HEK293 (cell line): ENCODE measurements around the gene ANKH.

Experiments used
- CTCF ChIA-PET: fragments of 350-600 bp; formaldehyde crosslinking; extraction: SDS; loops from one replicate; lab custom pipeline; 2021; ENCODE audit warnings: antibody characterized with exemption; lab: Yijun Ruan, JAX
- POLR2A ChIA-PET: fragments of 300-600 bp; formaldehyde crosslinking; extraction: SDS; loops from one replicate; lab custom pipeline; 2020; ENCODE audit warnings: antibody characterized with exemption, inconsistent platforms; lab: Yijun Ruan, JAX
- H3K27ac ChIP-seq: fragments of 200-500 bp; sonication (Bioruptor generic); 2 replicates; pipeline ENCODE4 v1.5.1; 2014; ENCODE audit warnings: low read depth, low read length, control low read depth, inconsistent platforms; ENCODE audit errors: extremely low read depth
- H3K36me3 ChIP-seq, 2 experiments: fragments of 200-500 bp in 1 of 2; sonication (Bioruptor generic) in 1 of 2; 1 replicate in 1 of 2; 2 replicates in 1 of 2; pipeline ENCODE4 v1.5.1; 2014 to 2017; ENCODE audit warnings: inconsistent platforms in 2 of 2, low read length in 2 of 2; ENCODE audit not compliant: control insufficient read depth in 2 of 2, insufficient read depth in 1 of 2
- H3K4me1 ChIP-seq: fragments of 200-500 bp; sonication (Bioruptor generic); 2 replicates; pipeline ENCODE4 v1.5.1; 2014; ENCODE audit warnings: mild to moderate bottlenecking, low read length, inconsistent platforms; ENCODE audit not compliant: control insufficient read depth, insufficient read depth
- H3K4me3 ChIP-seq: 2 replicates; pipeline ENCODE4 v1.5.1; 2011; ENCODE audit warnings: low read depth, mild to moderate bottlenecking, control low read depth, low read length, moderate library complexity
- H3K9me3 ChIP-seq: fragments of 200-500 bp; sonication (Bioruptor generic); 2 replicates; pipeline ENCODE4 v1.5.1; 2014; ENCODE audit warnings: low read depth, low read length, inconsistent platforms; ENCODE audit not compliant: control insufficient read depth, insufficient read depth
- BCL11A ChIP-seq: fragments of 450-650 bp; formaldehyde crosslinking; IDR thresholded peaks from 2 replicates; pipeline ENCODE4 v1.5.1; 2016; ENCODE audit warnings: low read depth, missing biosample characterization, missing genetic modification characterization
- KLF8 ChIP-seq: fragments of 450-650 bp; formaldehyde crosslinking; IDR thresholded peaks from 2 replicates; pipeline ENCODE4 v1.5.1; 2016; ENCODE audit warnings: missing biosample characterization, missing genetic modification characterization
- REPIN1 ChIP-seq: fragments of 450-650 bp; formaldehyde crosslinking; IDR thresholded peaks from 2 replicates; pipeline ENCODE4 v1.5.1; 2017; ENCODE audit warnings: missing biosample characterization, missing genetic modification characterization, low read depth
- ZNF19 ChIP-seq: fragments of 450-650 bp; formaldehyde crosslinking; IDR thresholded peaks from 2 replicates; pipeline ENCODE4; 2016; ENCODE audit warnings: missing biosample characterization, missing genetic modification characterization, low read depth
- ZNF391 ChIP-seq: fragments of 450-650 bp; formaldehyde crosslinking; IDR thresholded peaks from 2 replicates; pipeline ENCODE4 v1.5.1; 2016; ENCODE audit warnings: low read depth, missing biosample characterization, missing genetic modification characterization, borderline replicate concordance
- ZNF416 ChIP-seq: fragments of 450-650 bp; formaldehyde crosslinking; IDR thresholded peaks from 2 replicates; pipeline ENCODE4 v1.5.1; 2016; ENCODE audit warnings: missing biosample characterization, missing genetic modification characterization
- ZNF529 ChIP-seq: fragments of 450-650 bp; formaldehyde crosslinking; IDR thresholded peaks from 2 replicates; pipeline ENCODE4 v1.5.1; 2017; ENCODE audit warnings: missing genetic modification characterization, missing biosample characterization; ENCODE audit not compliant: insufficient replicate concordance
- ZNF623 ChIP-seq: fragments of 450-650 bp; formaldehyde crosslinking; IDR thresholded peaks from 2 replicates; pipeline ENCODE4 v1.5.1; 2016; ENCODE audit warnings: missing biosample characterization, missing genetic modification characterization
- ZNF837 ChIP-seq: fragments of 450-650 bp; formaldehyde crosslinking; IDR thresholded peaks from 2 replicates; pipeline ENCODE4 v1.5.1; 2016; ENCODE audit warnings: missing biosample characterization, missing genetic modification characterization
- TF ChIP-seq, protein P1 (sequence below): fragments of 450-650 bp; formaldehyde crosslinking; IDR thresholded peaks from 2 replicates; pipeline ENCODE4 v1.5.1; 2016; ENCODE audit warnings: missing biosample characterization, missing genetic modification characterization, borderline replicate concordance
- TF ChIP-seq, protein P2 (sequence below): fragments of 450-650 bp; formaldehyde crosslinking; IDR thresholded peaks from 2 replicates; pipeline ENCODE4 v1.5.1; 2017; ENCODE audit warnings: missing biosample characterization, missing genetic modification characterization
- TF ChIP-seq, protein P3 (sequence below): fragments of 450-650 bp; formaldehyde crosslinking; IDR thresholded peaks from 2 replicates; pipeline ENCODE4 v1.5.1; 2016; ENCODE audit warnings: missing biosample characterization, missing genetic modification characterization
- TF ChIP-seq, protein P4 (sequence below): fragments of 450-650 bp; formaldehyde crosslinking; IDR thresholded peaks from 2 replicates; pipeline ENCODE4 v1.5.1; 2017; ENCODE audit warnings: missing biosample characterization, mild to moderate bottlenecking, missing genetic modification characterization, moderate library complexity

The ANKH gene

DNA sequence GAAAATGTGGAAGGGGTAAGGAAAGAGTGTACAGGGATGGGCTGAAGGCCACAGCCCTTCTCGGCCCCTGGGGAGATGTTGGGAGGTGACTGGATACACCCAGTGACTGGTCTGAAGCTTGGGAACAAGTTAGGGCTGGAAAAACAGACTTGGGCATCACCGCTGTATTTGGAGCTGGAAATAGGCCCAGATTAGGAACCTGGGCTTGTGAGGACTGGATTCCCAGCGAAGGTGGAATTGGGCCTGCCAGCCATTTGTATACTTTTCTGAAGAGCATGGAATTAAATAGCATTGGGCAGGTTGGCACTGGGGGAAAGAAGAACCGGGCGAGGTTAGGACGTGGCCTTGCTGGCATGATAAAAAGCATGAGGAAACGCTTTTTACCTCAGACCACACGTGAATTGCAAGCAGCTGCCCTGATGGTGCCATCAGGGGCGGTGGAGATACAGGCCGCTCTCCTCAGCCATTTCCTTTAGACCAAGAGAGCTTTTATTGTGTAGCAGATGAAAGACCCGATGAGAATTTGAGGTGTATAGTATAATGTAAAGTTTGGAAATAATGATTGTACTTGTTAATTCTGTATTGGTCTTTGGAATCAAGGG is 169.2 kb downstream of the ANKH start:
- Histone ChIP-seq H3K27ac (no peak overlapping the region), H3K9me3 (no peaks in the 10 kb centered on the region), H3K4me3 (no peak overlapping the region), H3K4me1 (no peaks in the 10 kb centered on the region), H3K36me3 (peaks cover 5 to 49% of the 10 kb centered on the region in 2 experiments)
- TF ChIP-seq ZNF623 (tag by site-specific recombination) (no peak), KLF8 (no peak), BCL11A (no peak), ZNF529 (tag by site-specific recombination) (no peak), ZNF837 (tag by site-specific recombination) (no peak), ZNF416 (tag by site-specific recombination) (no peak), ZNF19 (no peak), ZNF391 (tag by site-specific recombination) (no peak), REPIN1 (tag by site-specific recombination) (no peak)
- TF ChIP-seq, protein P1, sequence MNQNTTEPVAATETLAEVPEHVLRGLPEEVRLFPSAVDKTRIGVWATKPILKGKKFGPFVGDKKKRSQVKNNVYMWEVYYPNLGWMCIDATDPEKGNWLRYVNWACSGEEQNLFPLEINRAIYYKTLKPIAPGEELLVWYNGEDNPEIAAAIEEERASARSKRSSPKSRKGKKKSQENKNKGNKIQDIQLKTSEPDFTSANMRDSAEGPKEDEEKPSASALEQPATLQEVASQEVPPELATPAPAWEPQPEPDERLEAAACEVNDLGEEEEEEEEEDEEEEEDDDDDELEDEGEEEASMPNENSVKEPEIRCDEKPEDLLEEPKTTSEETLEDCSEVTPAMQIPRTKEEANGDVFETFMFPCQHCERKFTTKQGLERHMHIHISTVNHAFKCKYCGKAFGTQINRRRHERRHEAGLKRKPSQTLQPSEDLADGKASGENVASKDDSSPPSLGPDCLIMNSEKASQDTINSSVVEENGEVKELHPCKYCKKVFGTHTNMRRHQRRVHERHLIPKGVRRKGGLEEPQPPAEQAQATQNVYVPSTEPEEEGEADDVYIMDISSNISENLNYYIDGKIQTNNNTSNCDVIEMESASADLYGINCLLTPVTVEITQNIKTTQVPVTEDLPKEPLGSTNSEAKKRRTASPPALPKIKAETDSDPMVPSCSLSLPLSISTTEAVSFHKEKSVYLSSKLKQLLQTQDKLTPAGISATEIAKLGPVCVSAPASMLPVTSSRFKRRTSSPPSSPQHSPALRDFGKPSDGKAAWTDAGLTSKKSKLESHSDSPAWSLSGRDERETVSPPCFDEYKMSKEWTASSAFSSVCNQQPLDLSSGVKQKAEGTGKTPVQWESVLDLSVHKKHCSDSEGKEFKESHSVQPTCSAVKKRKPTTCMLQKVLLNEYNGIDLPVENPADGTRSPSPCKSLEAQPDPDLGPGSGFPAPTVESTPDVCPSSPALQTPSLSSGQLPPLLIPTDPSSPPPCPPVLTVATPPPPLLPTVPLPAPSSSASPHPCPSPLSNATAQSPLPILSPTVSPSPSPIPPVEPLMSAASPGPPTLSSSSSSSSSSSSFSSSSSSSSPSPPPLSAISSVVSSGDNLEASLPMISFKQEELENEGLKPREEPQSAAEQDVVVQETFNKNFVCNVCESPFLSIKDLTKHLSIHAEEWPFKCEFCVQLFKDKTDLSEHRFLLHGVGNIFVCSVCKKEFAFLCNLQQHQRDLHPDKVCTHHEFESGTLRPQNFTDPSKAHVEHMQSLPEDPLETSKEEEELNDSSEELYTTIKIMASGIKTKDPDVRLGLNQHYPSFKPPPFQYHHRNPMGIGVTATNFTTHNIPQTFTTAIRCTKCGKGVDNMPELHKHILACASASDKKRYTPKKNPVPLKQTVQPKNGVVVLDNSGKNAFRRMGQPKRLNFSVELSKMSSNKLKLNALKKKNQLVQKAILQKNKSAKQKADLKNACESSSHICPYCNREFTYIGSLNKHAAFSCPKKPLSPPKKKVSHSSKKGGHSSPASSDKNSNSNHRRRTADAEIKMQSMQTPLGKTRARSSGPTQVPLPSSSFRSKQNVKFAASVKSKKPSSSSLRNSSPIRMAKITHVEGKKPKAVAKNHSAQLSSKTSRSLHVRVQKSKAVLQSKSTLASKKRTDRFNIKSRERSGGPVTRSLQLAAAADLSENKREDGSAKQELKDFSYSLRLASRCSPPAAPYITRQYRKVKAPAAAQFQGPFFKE (tag by site-specific recombination): no peak
- TF ChIP-seq, protein P2, sequence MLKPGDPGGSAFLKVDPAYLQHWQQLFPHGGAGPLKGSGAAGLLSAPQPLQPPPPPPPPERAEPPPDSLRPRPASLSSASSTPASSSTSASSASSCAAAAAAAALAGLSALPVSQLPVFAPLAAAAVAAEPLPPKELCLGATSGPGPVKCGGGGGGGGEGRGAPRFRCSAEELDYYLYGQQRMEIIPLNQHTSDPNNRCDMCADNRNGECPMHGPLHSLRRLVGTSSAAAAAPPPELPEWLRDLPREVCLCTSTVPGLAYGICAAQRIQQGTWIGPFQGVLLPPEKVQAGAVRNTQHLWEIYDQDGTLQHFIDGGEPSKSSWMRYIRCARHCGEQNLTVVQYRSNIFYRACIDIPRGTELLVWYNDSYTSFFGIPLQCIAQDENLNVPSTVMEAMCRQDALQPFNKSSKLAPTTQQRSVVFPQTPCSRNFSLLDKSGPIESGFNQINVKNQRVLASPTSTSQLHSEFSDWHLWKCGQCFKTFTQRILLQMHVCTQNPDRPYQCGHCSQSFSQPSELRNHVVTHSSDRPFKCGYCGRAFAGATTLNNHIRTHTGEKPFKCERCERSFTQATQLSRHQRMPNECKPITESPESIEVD (tag by site-specific recombination): no peak
- TF ChIP-seq, protein P3, sequence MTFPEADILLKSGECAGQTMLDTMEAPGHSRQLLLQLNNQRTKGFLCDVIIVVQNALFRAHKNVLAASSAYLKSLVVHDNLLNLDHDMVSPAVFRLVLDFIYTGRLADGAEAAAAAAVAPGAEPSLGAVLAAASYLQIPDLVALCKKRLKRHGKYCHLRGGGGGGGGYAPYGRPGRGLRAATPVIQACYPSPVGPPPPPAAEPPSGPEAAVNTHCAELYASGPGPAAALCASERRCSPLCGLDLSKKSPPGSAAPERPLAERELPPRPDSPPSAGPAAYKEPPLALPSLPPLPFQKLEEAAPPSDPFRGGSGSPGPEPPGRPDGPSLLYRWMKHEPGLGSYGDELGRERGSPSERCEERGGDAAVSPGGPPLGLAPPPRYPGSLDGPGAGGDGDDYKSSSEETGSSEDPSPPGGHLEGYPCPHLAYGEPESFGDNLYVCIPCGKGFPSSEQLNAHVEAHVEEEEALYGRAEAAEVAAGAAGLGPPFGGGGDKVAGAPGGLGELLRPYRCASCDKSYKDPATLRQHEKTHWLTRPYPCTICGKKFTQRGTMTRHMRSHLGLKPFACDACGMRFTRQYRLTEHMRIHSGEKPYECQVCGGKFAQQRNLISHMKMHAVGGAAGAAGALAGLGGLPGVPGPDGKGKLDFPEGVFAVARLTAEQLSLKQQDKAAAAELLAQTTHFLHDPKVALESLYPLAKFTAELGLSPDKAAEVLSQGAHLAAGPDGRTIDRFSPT (tag by site-specific recombination): no peak
- TF ChIP-seq, protein P4, sequence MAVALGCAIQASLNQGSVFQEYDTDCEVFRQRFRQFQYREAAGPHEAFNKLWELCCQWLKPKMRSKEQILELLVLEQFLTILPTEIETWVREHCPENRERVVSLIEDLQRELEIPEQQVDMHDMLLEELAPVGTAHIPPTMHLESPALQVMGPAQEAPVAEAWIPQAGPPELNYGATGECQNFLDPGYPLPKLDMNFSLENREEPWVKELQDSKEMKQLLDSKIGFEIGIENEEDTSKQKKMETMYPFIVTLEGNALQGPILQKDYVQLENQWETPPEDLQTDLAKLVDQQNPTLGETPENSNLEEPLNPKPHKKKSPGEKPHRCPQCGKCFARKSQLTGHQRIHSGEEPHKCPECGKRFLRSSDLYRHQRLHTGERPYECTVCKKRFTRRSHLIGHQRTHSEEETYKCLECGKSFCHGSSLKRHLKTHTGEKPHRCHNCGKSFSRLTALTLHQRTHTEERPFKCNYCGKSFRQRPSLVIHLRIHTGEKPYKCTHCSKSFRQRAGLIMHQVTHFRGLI (tag by site-specific recombination): no peak
- CTCF ChIA-PET: interaction anchor here (0.5 to 1.9 kb wide), 4 partner anchors 17 to 302 kb away, joined by 3 to 8 read pairs (median 4); no protein-coding TSS in a partner anchor
- POLR2A ChIA-PET: interaction anchor here (0.6 kb wide), 1 partner anchor 732 kb away, joined by 6 read pairs; no protein-coding TSS in a partner anchor
